NCI-H1417 (cell line): ENCODE results near the gene PLD1.
"Not testable (repeated sequence)": the region's sequence is repeated elsewhere in the genome, so short reads cannot be mapped to it uniquely, and the experiment has no call there.

ENCODE experiments used
- DNase-seq, 3 experiments: peaks; one replicate each; lab custom pipeline; 2025; lab: John Stamatoyannopoulos, UW

Gene PLD1

DNA sequence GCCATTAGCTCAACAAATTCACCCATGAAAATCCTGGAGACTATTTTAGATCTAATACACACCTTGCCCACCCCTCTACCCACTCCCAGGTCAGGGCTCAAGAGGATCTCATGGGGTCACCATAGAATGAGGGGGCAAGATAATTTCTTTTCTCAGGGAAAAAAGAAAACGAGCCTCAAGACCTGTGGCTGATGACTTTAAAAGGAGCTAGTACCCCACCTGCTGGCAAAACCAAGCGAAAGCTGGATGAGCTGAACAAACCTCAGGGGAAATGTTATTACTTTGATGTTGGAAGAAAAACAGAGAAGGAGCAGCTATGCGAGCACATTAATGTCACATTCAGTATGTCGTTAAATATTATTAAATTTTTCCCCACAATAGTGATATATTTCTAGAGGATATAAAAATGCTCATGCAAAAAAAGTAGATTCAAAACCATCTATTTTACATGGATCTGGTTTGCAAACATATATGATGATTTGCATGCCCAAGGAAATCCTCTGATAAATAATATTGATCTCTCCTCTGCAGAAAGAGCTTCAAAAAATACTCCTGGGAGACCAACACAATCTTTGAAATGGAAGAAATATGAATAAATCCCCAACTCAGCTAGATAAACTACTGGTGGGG lies 37.7 kb downstream of the PLD1 start:
- DNase-seq: peak; percentile 52 to 83 (median 64)

DNA sequence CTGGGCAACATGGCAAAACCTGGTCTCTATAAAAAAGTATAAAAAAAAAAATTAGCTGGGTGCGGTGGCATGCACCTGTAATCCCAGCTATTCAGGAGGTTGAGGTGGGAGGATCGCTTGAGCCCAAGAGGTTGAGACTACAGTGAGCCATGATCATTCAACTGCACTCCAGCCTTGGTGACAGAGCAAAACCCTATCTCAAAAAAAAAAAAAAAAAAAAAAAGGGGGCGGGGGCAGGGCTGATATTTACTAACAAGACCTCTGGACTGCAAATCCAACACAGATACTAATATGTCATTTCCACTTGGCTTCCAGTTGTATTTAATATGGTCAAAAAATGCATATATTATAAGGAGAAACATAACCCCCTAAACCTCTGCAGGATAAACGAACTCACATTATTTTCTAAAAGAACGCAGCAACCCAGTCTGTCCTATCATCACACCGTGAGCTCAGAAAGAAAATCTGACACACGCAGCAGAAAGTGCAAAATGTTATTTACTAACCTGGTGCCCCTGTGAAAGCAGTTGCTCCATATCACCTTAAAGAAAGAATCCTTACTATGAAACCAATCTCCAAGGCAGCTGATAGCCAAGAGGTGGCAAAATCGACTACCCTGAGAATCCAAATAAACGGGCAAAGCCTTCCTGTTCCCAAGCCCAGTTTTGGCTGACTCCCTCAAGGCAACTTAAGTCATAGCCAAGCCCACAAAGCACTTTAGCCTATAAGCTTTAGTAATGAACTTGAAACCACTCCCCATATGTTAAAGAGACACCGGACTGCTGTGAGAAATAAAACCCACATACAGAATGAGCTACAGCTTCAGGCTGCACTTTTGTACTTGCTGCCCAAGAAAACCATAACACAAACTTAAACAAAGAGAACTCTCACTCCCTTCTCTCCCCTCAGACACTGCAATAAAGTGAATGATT lies 39.3 kb downstream of the PLD1 start:
- peak in 1 of 3 experiments; percentile 20 for DNase-seq

DNA sequence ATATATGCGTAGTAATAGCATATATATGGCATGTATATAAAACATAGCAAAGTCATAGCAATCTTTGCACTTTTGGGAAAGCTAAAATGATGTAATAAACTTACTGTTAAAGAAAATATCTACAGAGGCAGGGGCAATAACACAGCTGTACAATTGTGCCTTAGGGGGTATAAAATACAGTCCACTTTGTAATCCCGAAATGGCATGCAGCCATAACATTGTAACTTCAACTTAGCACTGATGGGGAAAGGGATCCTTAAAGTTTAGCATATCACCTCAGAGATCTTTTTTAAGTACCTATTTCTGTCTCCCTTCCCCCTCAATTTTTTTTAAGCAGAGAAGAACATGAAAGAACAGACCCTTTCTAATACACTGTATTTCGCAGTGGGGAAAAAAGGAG lies 40.8 kb downstream of the PLD1 start:
- DNase-seq: no peak

DNA sequence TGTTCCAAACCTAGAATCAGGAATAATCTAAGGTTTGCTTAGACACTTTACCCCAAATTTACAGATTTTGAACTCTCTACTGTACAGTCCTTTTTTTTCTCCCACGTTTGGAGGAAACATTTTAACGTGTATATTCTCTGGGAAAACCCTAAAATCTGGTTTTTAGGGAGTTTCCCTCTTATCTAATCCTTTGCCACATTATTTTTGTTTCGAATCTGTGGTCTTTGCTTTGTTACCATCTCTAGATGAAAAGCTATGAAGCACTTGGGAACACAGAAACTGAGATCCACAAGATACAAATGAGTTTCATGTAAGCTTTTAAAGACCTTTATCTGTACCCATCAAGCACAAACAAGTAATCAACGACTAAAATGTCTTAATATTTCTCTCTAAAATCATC lies 41.3 kb downstream of the PLD1 start:
- DNase-seq: no peak

DNA sequence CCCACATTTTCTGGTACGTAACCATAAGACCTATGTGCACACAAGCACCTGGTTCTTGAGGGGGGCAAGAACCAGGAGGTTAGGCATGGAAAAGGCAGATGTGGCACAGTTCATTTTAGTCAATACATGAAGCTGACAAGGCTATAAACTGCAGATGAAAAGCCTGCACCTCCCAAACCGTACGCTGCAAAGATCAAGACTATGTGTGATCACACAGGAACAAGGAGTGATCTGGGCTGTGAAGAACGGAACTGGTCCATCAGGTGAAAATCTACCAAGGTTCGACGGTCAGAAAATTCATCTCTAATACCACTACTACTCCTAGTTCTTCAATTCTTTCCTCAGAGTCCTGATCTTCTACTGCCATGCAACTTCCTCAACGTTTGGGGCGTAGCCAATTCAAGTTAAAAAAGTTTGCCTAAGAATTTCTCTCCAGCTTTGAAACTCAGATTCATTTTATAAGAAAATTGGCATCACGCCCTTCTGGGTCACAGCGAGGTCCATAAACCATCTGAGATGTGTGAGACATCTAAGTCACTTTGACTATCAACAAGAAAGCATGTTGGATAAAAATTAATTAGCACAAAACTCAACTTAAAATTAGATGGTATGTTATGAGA lies 41.9 kb downstream of the PLD1 start:
- no peak for DNase-seq

DNA sequence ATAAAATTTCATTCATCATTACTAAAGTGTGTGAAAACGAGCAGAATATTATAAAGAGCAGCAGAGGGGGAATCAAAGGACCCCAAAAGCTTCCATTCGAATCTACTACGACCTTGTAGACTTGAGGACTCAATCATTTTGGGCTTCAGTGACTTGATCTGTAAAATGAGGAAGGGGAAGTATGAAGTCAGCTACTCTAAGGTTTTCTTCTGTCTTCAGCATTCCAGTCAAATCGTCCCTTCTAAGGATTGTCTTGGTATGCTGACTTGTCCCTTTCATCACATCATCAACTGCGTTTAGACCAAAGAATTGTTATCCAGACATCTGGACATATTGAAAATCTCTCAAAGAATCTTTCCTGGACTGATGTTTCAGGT lies 44.8 kb downstream of the PLD1 start:
- DNase-seq: no peak

DNA sequence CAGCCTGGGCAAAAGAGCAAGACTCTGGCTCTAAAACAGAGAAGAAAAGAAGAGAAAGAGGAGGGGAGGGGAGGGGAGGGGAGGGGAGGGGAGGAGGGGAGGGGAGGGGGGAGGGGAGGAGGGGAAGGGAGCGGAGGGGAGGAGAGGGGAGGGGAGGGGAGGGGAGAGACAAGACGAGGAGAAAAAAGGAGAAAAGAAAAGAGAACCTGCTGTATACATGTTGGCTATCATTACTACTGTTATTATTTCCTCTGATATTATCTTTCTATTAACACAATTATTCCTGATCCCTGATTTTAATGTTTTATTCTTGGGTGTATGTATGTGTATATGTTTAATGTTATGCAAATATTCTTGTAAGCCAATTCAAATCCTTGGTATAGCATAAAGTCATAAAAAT lies 46.9 kb downstream of the PLD1 start:
- no peak for DNase-seq

DNA sequence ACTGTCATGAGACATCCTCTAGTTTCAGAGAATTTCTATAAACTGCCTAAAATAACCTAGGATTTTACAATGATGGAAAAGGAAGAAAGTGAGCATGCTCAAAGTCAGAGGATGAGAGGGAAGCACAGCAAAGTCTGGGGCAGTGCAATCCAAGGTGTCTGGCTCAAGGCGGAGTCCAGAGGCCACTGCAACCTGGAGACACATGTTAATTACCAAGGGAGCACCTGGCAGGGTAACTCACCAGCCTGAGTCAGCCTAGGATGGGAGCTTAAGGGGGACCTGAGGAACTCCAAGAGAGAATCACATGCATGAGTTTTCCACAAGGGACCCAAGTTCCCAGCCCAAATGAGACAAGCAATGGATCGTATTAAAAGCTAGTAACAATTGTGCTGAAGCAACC lies 49.8 kb downstream of the PLD1 start:
- no peak for DNase-seq

DNA sequence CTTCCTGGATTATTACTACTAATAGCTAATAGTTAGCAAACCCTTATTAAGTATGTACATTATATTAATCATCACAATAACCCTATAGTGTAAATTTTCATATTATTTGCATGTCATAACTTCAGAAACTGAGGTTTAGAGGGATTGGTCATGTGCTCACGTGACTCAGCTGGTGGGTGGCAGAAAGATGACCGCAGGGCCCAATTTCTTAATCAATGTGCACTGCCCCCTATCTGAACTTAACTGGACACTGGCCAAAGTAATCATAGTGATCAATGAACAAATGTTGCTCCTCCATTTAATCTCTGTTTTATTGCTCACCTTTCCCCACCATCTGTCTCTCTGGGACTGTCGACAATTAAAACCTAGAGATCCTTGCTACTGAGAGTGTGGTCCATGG lies 52.2 kb downstream of the PLD1 start:
- DNase-seq: no peak

DNA sequence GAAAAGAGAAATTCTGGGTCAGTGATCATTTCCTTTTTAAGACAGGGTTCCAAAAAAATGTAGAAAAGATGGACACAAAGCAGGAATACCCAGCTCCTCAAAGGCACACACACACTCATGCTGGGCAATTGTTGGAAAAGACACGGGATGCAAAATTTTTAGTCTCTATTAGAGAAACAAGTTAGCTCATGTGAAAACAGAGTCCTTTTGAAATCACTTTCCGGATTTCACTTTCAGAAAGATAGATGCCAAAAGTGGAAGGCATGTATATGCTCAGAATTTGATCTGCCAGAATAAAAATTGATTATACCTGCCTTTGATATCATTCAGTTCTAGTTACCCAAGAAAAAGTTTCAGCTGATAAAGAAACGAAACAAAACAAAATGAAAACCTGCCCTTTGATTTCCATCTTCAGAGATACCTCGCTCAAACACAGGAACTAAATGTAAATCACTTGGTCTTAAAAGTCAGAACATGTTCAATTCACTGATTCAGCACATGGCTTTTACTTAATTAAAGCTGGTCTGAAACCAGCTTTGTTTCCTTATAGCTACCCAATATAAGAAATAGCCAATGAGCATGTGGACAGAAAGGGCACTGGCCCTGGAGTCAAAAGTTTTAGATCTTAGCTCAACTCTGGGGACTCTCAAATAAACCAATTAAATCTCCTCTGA lies 52.8 kb downstream of the PLD1 start:
- no peak for DNase-seq

DNA sequence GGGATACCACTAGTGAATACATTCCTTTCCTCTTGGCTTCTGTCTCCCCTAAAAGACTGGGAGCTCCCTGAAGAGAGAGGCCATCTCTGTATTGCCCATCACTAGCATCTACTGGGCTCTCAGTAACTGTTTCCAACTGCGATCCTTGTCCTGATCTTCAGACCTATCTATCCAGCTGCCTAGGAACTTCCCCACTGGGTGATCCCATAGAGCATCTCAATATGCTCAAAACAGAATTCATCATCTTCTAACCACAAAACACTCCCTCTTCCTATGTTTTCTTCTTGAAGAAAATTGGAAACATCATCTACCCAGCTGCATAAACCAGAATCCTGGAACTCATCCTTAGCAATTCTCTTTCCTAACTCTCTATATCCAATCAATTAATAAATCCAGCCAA lies 54.6 kb downstream of the PLD1 start:
- DNase-seq: no peak

DNA sequence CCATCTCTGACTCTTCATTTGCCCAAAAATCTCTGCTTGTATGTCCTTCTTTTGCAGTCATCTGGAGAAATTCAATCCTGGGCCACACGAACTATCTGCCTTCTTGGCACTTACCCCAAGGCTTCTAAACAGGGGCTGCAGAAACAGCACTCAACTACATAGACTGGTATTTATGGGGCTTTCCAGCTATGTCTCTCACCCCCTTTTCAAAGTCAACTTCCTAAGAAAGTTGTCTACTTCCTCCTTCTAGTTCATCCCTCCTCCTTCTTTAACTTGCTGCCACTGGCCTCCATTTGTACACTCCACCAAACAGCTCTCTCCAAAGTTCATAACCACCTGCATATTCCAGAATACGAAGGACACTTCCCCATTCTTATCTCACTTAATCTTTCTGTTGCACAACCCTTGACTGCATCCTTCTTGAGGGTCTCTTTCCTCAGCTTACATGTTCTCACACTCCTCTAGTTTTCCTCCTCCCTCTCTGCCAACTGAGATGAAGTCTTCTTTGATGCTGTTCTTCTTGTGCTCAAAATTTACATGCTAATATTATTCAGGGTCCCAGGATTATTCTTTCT lies 55.2 kb downstream of the PLD1 start:
- no peak for DNase-seq

DNA sequence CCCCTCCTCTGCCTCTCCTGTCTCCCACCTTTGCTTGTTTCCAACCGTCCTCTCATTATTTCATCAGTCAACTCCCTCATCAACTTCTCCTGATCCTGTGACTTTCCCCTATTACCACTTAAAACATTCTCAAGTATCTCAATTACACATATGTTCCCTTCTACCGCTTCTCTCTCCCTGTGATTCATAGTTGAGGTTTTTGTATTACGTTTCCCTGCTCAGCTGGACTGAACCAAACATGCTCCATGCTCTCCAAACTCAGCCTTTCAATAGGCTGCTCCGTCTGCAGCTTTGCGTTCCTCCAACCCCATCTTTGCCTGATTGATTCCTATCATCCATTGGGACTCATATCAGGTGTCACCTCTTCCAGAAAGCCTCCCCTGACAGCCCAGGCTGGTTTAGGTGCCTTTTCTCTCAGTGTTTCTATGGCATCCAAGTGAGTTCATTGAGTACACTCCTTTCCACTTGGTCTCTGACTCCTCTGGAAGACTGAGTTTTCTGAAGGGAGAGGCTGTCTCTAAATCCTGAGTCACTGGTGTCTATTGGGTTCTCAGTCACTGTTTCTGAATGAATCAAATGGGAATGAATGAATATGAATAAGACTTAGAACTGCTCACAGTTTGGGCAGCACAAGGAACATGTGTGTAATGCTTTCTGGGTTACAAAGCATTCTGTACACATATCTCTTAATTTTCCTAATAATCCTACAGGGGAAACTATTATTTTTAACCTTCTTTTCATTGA lies 56.4 kb downstream of the PLD1 start:
- DNase-seq: no peak

DNA sequence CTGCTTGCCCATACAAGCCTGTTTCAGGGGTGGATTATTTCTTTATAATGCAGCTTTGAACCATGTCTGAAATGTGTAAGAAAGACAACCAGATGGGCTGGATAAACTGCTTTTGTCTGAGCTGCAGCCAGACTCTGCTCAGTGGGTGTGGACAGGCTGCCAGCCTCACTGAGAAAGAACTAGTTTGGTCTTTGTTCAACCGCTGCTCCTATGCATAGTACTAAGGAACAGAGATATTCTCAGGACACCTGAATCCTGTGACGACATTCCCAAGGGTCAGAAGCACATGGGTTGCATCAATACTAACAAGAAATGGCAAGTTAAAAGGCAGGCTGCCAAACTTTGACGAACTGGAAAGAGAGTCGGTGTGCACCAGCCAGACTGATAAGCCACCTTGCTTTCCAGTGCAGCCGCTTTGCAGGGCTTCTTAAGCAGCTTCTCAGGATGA lies 57.2 kb downstream of the PLD1 start:
- no peak for DNase-seq

DNA sequence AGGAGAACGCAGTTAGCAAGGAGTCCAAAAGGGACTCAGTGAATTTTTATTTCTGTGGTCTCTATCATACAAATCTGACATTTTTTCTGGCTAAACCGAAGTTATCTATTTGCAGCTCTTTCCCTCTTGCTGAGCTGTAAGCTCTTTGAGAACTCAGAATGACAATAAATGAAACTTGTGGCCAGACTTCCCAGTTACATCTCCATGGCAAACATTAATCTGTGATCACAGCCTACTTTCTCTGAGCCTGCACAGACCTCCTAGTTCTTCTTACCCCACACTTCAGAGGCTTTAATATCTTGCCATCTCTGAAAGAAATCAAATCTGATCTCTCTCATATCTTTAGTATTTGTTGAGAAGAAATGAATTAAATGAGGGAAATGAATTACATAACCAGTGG lies 58.0 kb downstream of the PLD1 start:
- no peak for DNase-seq

DNA sequence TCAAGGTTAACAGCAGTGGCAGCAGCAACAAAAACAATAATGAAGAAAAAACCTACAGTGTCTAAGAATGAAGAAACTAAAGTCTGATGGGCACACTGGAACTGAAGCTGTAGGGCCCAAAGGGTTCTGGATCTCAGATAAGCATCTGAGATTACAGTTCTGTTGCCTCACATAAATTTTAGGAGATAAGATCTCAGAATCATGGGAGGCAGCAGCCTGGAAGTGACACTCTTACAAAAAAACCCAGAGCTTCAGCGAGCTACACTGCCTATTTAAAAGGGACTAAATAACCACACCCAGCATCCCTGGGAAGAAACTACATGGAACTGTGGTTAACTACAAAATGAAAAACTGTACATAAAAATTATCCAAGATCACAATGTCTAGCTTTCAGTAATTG lies 61.2 kb downstream of the PLD1 start:
- no peak for DNase-seq

DNA sequence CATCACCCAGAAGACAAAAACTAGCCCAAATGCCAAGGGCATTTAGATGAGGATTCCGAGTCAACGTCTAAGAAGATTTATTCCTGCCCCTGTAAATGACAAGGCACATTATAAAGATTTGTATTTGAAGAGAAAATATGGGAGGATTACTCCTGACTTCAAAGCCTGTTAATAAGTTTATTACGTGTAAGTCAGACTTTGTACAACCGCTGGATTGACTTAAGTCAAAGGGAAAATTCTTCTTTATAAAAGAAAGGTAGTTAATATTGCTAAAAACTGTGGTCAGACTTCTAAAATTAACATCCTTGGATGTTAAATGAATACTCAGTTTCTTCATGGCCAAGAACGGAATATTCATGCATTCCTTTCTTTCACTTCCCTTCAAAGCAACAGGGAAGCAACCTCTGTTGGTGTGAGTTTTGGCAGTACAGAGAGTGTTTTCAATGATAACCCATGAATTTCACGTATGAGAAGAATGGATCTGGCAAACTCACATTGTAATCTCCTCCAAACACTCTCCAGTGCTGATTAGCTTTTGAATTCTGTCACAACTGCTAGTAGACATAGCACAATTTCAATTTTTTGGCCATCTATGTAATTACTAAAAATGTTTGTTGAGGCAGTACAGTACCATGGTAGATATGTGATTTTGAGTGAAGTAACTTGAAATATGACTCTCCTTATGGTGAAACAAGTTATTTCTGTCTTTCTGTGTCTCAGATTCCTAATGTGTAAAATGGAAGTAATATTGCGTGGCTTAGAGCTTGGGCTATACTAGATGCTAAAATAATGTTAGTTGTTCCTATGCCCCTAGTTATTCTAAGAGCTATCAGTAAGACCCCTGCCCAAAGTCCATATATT lies 62.0 kb downstream of the PLD1 start:
- DNase-seq: no peak

DNA sequence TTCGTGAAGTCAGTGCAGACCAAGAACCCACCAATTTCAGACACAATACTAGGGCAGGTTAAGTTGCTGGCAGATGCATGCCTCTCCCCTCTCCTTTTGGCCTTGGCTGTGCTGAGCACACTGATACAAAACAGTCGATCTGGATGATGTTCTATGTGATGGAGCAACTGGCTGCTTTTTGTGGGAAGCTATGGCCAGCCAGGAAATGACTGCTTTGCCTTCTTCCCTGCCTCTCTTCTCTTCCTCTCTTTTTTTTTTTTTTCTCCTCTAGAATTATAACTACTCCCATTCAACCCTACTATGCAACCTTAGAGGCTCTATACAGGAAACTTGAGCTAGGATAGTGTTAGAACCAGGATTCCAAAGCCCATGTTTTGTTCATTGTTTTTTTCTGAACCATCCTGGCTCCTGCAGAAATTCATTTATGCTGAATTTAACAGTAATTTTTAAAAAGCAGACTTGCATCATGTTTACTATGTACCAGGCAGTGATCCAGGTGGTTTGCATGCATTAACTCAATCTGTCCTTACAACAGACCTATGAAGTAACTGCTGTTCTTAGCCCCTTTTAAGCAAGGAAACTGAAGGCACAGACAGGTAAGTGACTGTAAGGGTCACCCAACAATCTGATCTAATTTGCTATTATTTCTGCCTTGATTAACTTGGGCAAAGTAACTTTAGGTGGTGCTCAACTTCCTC lies 62.9 kb downstream of the PLD1 start:
- DNase-seq: no peak

DNA sequence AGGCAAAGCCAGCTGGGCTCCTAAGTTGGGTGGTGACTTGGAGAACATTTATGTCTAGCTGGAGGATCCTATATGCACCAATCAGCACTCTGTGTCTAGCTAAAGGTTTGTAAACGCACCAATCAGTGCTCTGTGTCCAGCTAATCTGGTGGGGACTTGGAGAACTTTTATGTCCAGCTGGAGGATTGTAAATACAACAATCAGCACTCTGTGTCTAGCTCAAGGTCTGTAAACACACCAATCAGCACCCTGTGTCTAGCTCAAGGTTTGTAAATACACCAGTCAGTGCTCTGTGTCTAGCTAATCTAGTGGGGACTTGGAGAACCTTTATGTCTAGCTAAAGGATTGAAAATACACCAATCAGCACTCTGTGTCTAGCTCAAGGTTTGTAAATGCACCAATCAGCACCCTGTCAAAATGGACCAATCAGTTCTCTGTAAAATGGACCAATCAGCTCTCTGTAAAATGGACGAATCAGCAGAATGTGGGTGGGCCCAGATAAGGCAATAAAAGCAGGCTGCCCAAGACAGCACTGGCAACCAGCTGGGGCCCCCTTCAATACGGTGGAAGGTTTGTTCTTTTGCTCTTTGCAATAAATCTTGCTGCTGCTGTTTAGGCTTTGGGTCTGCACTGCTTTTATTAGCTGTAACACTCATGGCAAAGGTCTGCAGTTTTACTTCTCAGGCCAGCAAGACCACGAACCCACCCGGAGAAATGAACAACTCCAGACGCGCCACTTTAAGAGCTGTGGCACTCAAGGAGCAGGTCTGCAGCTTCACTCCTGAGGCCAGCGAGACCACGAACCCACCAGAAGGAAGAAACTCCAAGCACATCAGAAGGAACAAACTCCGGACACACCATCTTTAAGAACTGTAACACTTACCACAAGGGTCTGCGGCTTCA lies 63.7 kb downstream of the PLD1 start:
- DNase-seq: not testable (repeated sequence)
